ENCODE results near the gene AGXT2.

GRCh38 chr5:34968258-34968657 lies 79.5 kb downstream of the AGXT2 start:
- TF ChIP-seq CTCF (IDR thresholded peaks at IDR 0.05; ENCODE audit: extremely low read depth in 1 of 2, insufficient read depth in 1 of 2, low read depth in 1 of 2, low read length in 2 of 2), result no peak
- no peak for TF ChIP-seq POLR2A (IDR thresholded peaks at IDR 0.05; ENCODE audit: low read depth, low read length)

All from endothelial cell of umbilical vein (primary cell).